Calu3 (cell line): ENCODE results near the gene RNF217. TPM values are rescaled to one million over a fixed set of nuclear protein-coding genes. Genes with fewer than 3 reads are reported as not detected.

Experiments
- BruUV-seq: library from RNA; stranded (reverse); fragments of 400-500 nt; replicated peaks from 2 replicates; lab custom pipeline; 2021; lab: Mats Ljungman, UMichigan
- CTCF ChIA-PET: fragments of 300-600 bp; sonication (Branson Sonifier 250); formaldehyde crosslinking; loops from one replicate; lab custom pipeline; 2022; ENCODE audit warnings: antibody characterized with exemption; lab: Charles Lee
- DNase-seq: peaks from one replicate; pipeline ENCODE4 v3.0.0; 2022
- H3K27ac Mint-ChIP-seq: one replicate; pipeline ENCODE4 v1.8.0; 2022; ENCODE audit warnings: mixed read lengths; ENCODE audit not compliant: unreplicated experiment
- H3K27me3 Mint-ChIP-seq: one replicate; pipeline ENCODE4 v1.8.0; 2022; ENCODE audit warnings: mixed read lengths; ENCODE audit not compliant: unreplicated experiment
- H3K36me3 Mint-ChIP-seq: one replicate; pipeline ENCODE4 v1.8.0; 2022; ENCODE audit warnings: mild to moderate bottlenecking, moderate library complexity, mixed read lengths; ENCODE audit not compliant: insufficient read depth, unreplicated experiment
- H3K4me1 Mint-ChIP-seq: one replicate; pipeline ENCODE4 v1.8.0; 2022; ENCODE audit warnings: mild to moderate bottlenecking, low read depth, mixed read lengths; ENCODE audit not compliant: unreplicated experiment
- H3K4me3 Mint-ChIP-seq: one replicate; pipeline ENCODE4 v1.8.0; 2022; ENCODE audit warnings: mild to moderate bottlenecking, low read depth, moderate library complexity, mixed read lengths; ENCODE audit not compliant: unreplicated experiment
- H3K9me3 Mint-ChIP-seq: one replicate; pipeline ENCODE4 v1.8.0; 2022; ENCODE audit warnings: low read depth, mixed read lengths; ENCODE audit not compliant: unreplicated experiment
- CTCF ChIP-seq: fragments of 200-600 bp; IDR thresholded peaks from one replicate; pipeline ENCODE4 v1.8.0; 2022; ENCODE audit warnings: antibody characterized with exemption; ENCODE audit not compliant: unreplicated experiment
- intact Hi-C: fragments of 100-400 bp; cut with micrococcal nuclease; formaldehyde crosslinking; loops from one replicate; pipeline ENCODE4 v1.10.0; 2022; ENCODE audit not compliant: unreplicated experiment
- total RNA-seq: library from RNA; stranded (reverse); gene quantifications from 2 replicates; pipeline ENCODE4 v1.2.3, GENCODE V29; 2022

RNF217 gene
- total RNA-seq, 1 experiment from 2014 or later: 15.4 TPM

- Mint-ChIP-seq H3K9me3 (no peaks in the 10 kb centered on the region), H3K27me3 (no peaks in the 10 kb centered on the region), H3K4me1 (peaks cover 29% of the 10 kb centered on the region), H3K27ac (peak overlapping the region; percentile 33), H3K4me3 (no peak overlapping the region), H3K36me3 (peaks cover 10% of the 10 kb centered on the region)
- no peak for TF ChIP-seq CTCF
- intact Hi-C loops: loop anchor here (2.0 kb wide), 1 partner anchor 142 kb away; no protein-coding TSS in a partner anchor
- DNase-seq: no peak
- no TSS peak for BruUV-seq
- CTCF ChIA-PET: no interaction called here
These were observed 140.2 kb downstream of the RNF217 start for GRCh38 chr6:125102411-125102810.

DNA sequence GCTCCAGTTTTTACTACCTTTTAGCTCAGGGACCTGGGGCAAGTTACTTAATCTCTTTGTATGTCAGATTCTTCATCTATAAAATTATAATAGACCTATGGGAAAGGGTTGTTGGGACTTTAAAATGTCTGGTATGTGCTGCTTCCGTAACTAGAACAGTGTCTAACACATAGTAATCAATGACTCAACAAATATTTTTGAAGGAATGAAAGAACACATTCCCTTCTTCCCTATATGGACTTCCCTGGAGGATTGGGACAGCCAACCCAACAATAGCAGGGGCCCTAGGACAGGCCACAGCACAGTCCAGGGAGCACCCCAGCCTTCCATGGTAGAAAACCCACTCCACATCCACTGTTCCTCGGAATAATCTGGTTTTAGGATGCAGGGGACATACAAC, 140.7 kb downstream of the RNF217 start:
- no peaks in the 10 kb centered on the region for H3K9me3 Mint-ChIP-seq

DNA sequence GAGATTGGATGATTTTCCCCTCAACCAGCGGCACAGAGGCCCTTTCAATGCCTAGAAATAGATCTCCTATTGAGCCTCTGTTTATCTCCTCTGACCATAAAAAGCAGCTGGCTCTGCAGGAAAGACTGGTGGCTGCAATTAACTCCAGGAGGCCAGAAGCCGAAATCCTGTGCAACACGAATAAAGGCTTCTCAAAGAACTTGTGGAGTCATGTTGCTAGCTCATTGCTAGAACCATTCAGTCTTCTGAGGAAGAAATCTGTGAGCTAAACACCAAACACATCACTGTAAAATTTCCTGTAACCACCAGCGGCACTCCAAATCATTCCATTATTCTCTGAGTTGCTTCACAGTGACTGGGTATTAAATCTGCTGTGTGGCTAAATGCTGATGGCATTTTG, 142.2 kb downstream of the RNF217 start:
- Mint-ChIP-seq H3K27me3 (no peaks in the 10 kb centered on the region), H3K9me3 (no peaks in the 10 kb centered on the region), H3K36me3 (peaks cover 7% of the 10 kb centered on the region), H3K4me3 (no peak overlapping the region), H3K27ac (no peak overlapping the region), H3K4me1 (peaks cover 29% of the 10 kb centered on the region)
- CTCF ChIA-PET: interaction anchor here (0.6 kb wide), 1 partner anchor 922 kb away, joined by 7 read pairs; no protein-coding TSS in a partner anchor
- intact Hi-C loops: no loop called here
- no TSS peak for BruUV-seq
- no peak for DNase-seq
- TF ChIP-seq CTCF: no peak

More for the DNA sequence above, 140.7 kb downstream of the RNF217 start:
- intact Hi-C loops: loop anchor here (2.0 kb wide), 1 partner anchor 142 kb away; no protein-coding TSS in a partner anchor
- TF ChIP-seq CTCF: no peak
- BruUV-seq: no TSS peak
- peak; percentile 18 for DNase-seq
- Mint-ChIP-seq H3K27me3 (no peaks in the 10 kb centered on the region), H3K4me1 (peaks cover 29% of the 10 kb centered on the region), H3K36me3 (peaks cover 10% of the 10 kb centered on the region), H3K4me3 (no peak overlapping the region), H3K27ac (no peak overlapping the region)
- CTCF ChIA-PET: no interaction called here

- Mint-ChIP-seq H3K4me3 (no peak overlapping the region), H3K27me3 (no peaks in the 10 kb centered on the region), H3K27ac (no peak overlapping the region), H3K36me3 (no peaks in the 10 kb centered on the region), H3K4me1 (peaks cover 12% of the 10 kb centered on the region), H3K9me3 (peaks cover 9% of the 10 kb centered on the region)
- BruUV-seq: no TSS peak
- CTCF ChIA-PET: no interaction called here
- no peak for TF ChIP-seq CTCF
- no peak for DNase-seq
- intact Hi-C loops: no loop called here
These were observed 144.8 kb downstream of the RNF217 start for GRCh38 chr6:125107048-125107447.
